PFSK-1 (cell line): Measurements from ENCODE around the gene CASP10.

ENCODE experiments used
- POLR2AphosphoS5 ChIP-seq: IDR thresholded peaks from 2 replicates; pipeline ENCODE4 v1.6.1; 2012; ENCODE audit warnings: low read depth, mild to moderate bottlenecking, control low read depth, low read length, moderate library complexity
- TAF1 ChIP-seq: IDR thresholded peaks from 2 replicates; pipeline ENCODE4 v1.6.1; 2012; ENCODE audit warnings: low read length, control low read depth, borderline replicate concordance; ENCODE audit not compliant: insufficient read depth
- TF ChIP-seq, protein P1 (sequence below), 2 experiments: IDR thresholded peaks; 2 replicates each; pipeline versions ENCODE4 v1.6.1 to v1.8.0; 2011 to 2012; ENCODE audit warnings: low read depth in 2 of 2, low read length in 2 of 2, control low read depth in 1 of 2, inconsistent platforms in 1 of 2, mild to moderate bottlenecking in 1 of 2, moderate library complexity in 1 of 2; ENCODE audit not compliant: insufficient read depth in 1 of 2

DNA sequence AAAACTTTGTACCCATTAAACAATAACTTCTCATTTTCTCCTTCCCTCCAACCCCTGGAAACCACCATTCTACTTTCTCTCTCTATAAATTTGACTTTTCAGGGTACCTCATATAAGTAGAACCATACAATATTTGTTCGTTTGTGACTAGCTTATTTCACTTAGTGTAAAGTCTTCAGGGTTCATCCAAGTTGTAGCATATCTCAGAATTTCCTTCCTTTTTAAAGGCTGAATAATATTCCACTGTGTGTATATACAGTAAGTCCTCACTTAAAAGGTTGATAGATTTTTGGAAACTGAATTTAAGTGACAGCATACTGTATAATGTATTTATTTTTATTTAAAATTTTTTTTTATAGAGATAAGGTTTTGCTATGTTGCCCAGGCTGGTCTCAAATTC is 13.9 kb downstream of the CASP10 start:
- TF ChIP-seq POLR2AphosphoS5 (no peak), TAF1 (no peak)
- TF ChIP-seq, protein P1, sequence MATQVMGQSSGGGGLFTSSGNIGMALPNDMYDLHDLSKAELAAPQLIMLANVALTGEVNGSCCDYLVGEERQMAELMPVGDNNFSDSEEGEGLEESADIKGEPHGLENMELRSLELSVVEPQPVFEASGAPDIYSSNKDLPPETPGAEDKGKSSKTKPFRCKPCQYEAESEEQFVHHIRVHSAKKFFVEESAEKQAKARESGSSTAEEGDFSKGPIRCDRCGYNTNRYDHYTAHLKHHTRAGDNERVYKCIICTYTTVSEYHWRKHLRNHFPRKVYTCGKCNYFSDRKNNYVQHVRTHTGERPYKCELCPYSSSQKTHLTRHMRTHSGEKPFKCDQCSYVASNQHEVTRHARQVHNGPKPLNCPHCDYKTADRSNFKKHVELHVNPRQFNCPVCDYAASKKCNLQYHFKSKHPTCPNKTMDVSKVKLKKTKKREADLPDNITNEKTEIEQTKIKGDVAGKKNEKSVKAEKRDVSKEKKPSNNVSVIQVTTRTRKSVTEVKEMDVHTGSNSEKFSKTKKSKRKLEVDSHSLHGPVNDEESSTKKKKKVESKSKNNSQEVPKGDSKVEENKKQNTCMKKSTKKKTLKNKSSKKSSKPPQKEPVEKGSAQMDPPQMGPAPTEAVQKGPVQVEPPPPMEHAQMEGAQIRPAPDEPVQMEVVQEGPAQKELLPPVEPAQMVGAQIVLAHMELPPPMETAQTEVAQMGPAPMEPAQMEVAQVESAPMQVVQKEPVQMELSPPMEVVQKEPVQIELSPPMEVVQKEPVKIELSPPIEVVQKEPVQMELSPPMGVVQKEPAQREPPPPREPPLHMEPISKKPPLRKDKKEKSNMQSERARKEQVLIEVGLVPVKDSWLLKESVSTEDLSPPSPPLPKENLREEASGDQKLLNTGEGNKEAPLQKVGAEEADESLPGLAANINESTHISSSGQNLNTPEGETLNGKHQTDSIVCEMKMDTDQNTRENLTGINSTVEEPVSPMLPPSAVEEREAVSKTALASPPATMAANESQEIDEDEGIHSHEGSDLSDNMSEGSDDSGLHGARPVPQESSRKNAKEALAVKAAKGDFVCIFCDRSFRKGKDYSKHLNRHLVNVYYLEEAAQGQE (IDR thresholded peaks at IDR 0.05; ENCODE audit: insufficient read depth in 1 of 2, low read depth in 2 of 2, low read length in 2 of 2): no peak
